ENCODE measurements around the gene MYH7. TPM values are rescaled to one million over a fixed set of nuclear protein-coding genes. Genes with fewer than 3 reads are reported as not detected.
"Not testable (repeated sequence)": the region's sequence is repeated elsewhere in the genome, so short reads cannot be mapped to it uniquely, and the experiment has no call there.

MYH7 gene
- polyA plus RNA-seq, 4 donors: 0.37 to 8.6 (median 2.6) TPM

DNA sequence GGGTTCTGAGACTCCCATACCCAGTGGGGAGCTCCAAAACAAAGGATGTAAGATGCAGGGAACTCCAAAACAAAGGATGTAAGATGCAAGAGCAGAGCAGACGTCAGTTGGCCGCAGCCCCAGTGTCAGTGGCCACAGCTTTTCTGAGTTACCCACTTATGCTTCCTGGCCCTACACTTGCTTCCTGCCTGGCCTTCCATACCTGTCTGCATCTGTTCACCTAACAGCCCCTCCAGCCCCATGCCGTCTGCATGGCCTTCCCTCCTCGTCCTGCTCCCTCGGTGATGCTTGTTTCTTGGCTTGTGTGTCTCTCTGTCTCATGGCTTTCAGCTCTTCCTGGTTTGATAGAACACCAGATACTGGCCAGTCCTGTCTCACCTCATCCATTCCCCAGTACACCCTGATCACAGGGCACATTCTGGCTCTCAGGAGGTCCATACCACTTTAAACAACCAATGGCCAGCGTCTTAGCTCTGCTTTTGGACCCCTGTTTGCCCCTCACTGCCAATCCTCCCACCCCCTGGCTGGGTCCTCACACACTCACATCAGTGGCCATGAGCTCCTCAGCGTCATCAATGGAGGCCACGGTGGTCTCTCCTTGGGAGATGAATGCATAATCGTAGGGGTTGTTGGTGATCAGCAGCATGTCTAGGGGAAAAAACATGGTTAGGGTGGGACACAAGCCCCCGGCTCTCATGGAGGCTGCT is 5.3 kb downstream of the MYH7 start:
- Histone ChIP-seq H3K4me3 (ENCODE audit: low read depth in 1 of 3, low read length in 3 of 3) (no peak overlapping the region), H3K4me1 (ENCODE audit: control insufficient read depth in 3 of 3, insufficient read depth in 2 of 3, low read depth in 1 of 3, low read length in 2 of 3) (no peaks in the 10 kb centered on the region), H3K27me3 (ENCODE audit: control insufficient read depth in 3 of 3, insufficient read depth in 3 of 3, low read length in 3 of 3) (peaks cover 0 to 8% (median 0%) of the 10 kb centered on the region in 3 donors), H3K27ac (ENCODE audit: low read depth in 1 of 3, low read length in 2 of 3) (no peak overlapping the region), H3K9me3 (ENCODE audit: control insufficient read depth in 2 of 2, insufficient read depth in 1 of 2, low read depth in 1 of 2, low read length in 1 of 2) (no peaks in the 10 kb centered on the region), H3K36me3 (ENCODE audit: control insufficient read depth in 3 of 3, insufficient read depth in 2 of 3, low read depth in 1 of 3, low read length in 3 of 3) (no peaks in the 10 kb centered on the region)
- 79 to 84% (median 82%) methylated on average over 10 of the region's 10 CpGs for WGBS, 3 donors
- FAIRE-seq (no peak), DNase-seq (no peak)

DNA sequence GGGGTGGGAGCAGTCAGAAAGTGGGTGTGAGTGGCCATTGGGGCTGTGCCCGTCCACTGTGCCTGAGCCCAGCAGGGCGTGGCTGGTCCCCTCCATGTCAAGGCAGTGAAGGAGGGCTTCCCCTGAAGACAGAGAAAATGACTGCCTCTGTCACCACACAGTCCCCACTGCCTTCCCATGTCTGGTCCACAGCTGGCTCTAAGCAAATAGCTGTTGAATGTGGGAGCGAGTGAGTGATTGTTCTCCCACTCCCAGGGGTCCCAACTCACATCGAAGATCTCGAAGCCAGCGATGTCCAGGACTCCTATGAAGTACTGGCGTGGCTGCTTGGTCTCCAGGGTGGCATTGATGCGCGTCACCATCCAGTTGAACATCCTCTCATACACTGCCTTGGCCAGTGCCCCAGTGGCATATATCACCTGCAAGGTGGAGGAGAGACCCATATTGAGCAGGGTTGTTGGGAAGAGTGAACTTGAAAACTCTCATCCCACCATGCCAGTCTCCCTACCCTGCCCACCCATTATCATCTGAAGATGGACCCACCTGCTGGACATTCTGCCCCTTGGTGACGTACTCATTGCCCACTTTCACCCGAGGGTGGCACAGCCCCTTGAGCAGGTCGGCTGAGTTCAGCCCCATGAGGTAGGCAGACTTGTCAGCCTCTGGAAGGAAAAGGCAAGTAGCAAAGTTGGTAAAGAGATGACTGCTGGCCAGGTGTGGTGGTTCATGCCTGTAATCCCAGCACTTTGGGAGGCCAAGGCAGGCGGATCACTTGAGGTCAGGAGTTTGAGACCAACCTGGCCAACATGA is 6.6 kb downstream of the MYH7 start:
- WGBS, 3 donors: 89 to 92% (median 91%) methylated on average over 12 to 13 of the region's 13 CpGs
- Histone ChIP-seq H3K27ac (ENCODE audit: low read depth in 1 of 3, low read length in 2 of 3) (no peak overlapping the region), H3K27me3 (ENCODE audit: control insufficient read depth in 3 of 3, insufficient read depth in 3 of 3, low read length in 3 of 3) (peaks cover 0 to 8% (median 0%) of the 10 kb centered on the region in 3 donors)

DNA sequence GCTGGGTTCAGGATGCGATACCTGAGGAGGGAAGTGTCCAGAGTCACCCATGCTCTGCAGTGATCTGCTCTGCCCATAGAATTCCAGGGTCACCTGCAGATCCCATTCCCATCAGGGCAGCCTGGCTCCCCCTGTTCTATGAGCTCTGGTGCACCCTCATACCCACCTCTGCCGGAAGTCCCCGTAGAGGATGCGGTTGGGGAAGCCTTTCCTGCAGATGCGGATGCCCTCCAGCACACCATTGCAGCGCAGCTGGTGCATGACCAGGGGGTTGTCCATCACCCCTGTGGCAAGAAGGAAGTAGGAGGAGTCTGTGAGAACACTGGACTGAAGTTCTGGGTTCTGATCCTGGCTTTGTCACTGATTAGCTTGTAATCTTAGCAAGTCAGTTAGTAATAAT is 9.7 kb downstream of the MYH7 start:
- not testable (repeated sequence) for H3K4me1 ChIP-seq (ENCODE audit: control insufficient read depth in 3 of 3, insufficient read depth in 2 of 3, low read depth in 1 of 3, low read length in 2 of 3); FAIRE-seq; DNase-seq; H3K36me3 ChIP-seq (ENCODE audit: control insufficient read depth in 3 of 3, insufficient read depth in 2 of 3, low read depth in 1 of 3, low read length in 3 of 3); H3K4me3 ChIP-seq (ENCODE audit: low read depth in 1 of 3, low read length in 3 of 3); H3K9me3 ChIP-seq (ENCODE audit: control insufficient read depth in 2 of 2, insufficient read depth in 1 of 2, low read depth in 1 of 2, low read length in 1 of 2); H3K27me3 ChIP-seq (ENCODE audit: control insufficient read depth in 3 of 3, insufficient read depth in 3 of 3, low read length in 3 of 3); H3K27ac ChIP-seq (ENCODE audit: low read depth in 1 of 3, low read length in 2 of 3)
- 84 to 91% (median 86%) methylated on average over 6 of the region's 6 CpGs for WGBS, 3 donors

More for the DNA sequence above, 6.6 kb downstream of the MYH7 start:
- no peak for FAIRE-seq
- H3K36me3 ChIP-seq (ENCODE audit: control insufficient read depth in 3 of 3, insufficient read depth in 2 of 3, low read depth in 1 of 3, low read length in 3 of 3): no peaks in the 10 kb centered on the region
- no peaks in the 10 kb centered on the region for H3K9me3 ChIP-seq (ENCODE audit: control insufficient read depth in 2 of 2, insufficient read depth in 1 of 2, low read depth in 1 of 2, low read length in 1 of 2)
- H3K4me1 ChIP-seq (ENCODE audit: control insufficient read depth in 3 of 3, insufficient read depth in 2 of 3, low read depth in 1 of 3, low read length in 2 of 3): no peaks in the 10 kb centered on the region
- no peak for DNase-seq
- no peak overlapping the region for H3K4me3 ChIP-seq (ENCODE audit: low read depth in 1 of 3, low read length in 3 of 3)

DNA sequence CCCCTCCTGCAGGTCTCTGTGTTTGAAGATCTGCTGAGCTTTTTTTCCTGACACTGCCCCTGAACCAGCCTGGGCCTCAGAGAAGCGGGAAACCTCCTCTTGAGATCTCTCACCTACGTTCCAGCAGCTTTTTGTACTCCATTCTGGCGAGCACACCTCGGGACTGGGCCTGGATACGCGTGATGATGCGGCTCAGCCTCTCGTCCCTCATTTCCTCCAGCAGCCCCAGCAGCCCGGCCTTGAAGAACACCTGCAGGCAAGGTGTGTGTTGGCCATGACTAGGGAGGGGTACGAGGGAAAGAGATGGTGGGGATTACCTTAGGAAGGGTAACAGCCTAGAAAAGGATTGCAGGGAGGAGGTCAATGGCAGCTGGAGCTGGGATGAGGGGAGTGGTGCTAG is 10.3 kb downstream of the MYH7 start:
- FAIRE-seq (no peak), DNase-seq (no peak)
- Histone ChIP-seq H3K27me3 (ENCODE audit: control insufficient read depth in 3 of 3, insufficient read depth in 3 of 3, low read length in 3 of 3) (peaks cover 0 to 4% (median 0%) of the 10 kb centered on the region in 3 donors), H3K27ac (ENCODE audit: low read depth in 1 of 3, low read length in 2 of 3) (no peak overlapping the region), H3K9me3 (ENCODE audit: control insufficient read depth in 2 of 2, insufficient read depth in 1 of 2, low read depth in 1 of 2, low read length in 1 of 2) (no peaks in the 10 kb centered on the region), H3K4me3 (ENCODE audit: low read depth in 1 of 3, low read length in 3 of 3) (no peak overlapping the region), H3K4me1 (ENCODE audit: control insufficient read depth in 3 of 3, insufficient read depth in 2 of 3, low read depth in 1 of 3, low read length in 2 of 3) (no peaks in the 10 kb centered on the region), H3K36me3 (ENCODE audit: control insufficient read depth in 3 of 3, insufficient read depth in 2 of 3, low read depth in 1 of 3, low read length in 3 of 3) (no peaks in the 10 kb centered on the region)
- WGBS, 3 donors: 67 to 75% (median 75%) methylated on average over 10 of the region's 10 CpGs

DNA sequence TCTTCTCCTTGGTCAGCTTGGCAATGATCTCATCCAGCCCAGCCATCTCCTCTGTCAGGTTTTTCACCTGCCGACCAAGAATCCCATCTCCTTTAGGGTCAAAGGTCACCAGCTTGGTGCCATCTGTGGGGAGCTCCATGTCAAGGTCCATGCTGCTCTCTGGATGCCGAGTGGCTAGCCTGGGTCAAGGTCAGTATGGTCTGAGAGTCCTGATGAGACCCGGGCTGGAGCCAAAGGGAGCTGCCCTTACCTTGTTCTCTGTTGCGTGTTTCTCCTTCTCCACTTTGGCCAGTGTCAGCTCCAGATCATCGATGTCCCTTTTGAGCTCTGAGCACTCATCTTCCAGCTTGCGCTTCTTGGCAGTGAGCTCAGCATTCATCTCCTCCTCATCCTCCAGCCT is 11.8 kb downstream of the MYH7 start:
- no peak for DNase-seq
- H3K4me1 ChIP-seq (ENCODE audit: control insufficient read depth in 3 of 3, insufficient read depth in 2 of 3, low read depth in 1 of 3, low read length in 2 of 3): no peaks in the 10 kb centered on the region
- no peak for FAIRE-seq
- H3K9me3 ChIP-seq (ENCODE audit: control insufficient read depth in 2 of 2, insufficient read depth in 1 of 2, low read depth in 1 of 2, low read length in 1 of 2): no peaks in the 10 kb centered on the region
- H3K27ac ChIP-seq (ENCODE audit: low read depth in 1 of 3, low read length in 2 of 3): no peak overlapping the region
- 66 to 82% (median 76%) methylated on average over 6 of the region's 6 CpGs for WGBS, 3 donors
- no peak overlapping the region for H3K4me3 ChIP-seq (ENCODE audit: low read depth in 1 of 3, low read length in 3 of 3)
- H3K27me3 ChIP-seq (ENCODE audit: control insufficient read depth in 3 of 3, insufficient read depth in 3 of 3, low read length in 3 of 3): peaks cover 0 to 2% (median 0%) of the 10 kb centered on the region in 3 donors
- H3K36me3 ChIP-seq (ENCODE audit: control insufficient read depth in 3 of 3, insufficient read depth in 2 of 3, low read depth in 1 of 3, low read length in 3 of 3): no peaks in the 10 kb centered on the region

DNA sequence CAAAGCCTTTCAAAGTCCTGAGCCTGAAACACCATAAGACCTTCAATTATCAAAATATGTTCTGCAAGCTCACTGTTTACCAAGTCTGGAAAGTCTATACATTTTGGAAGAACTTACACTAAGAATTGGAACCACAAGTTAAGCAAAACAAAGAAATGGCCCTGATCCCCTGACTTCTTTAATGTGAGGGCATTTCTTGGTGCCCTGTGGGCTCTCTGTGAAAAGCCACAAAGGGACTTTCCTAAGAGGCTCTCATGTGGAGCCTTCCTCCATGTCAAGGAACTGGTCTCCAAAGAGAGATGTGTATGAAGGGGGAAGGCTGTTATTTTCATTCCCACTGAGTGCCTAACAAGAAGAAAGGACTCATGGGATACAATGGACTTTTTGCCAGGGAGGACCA is 13.9 kb downstream of the MYH7 start:
- no peak overlapping the region for H3K4me3 ChIP-seq (ENCODE audit: low read depth in 1 of 3, low read length in 3 of 3)
- FAIRE-seq (no peak), DNase-seq (no peak)
- H3K27me3 ChIP-seq (ENCODE audit: control insufficient read depth in 3 of 3, insufficient read depth in 3 of 3, low read length in 3 of 3): peaks cover 0 to 2% (median 0%) of the 10 kb centered on the region in 3 donors
- H3K4me1 ChIP-seq (ENCODE audit: control insufficient read depth in 3 of 3, insufficient read depth in 2 of 3, low read depth in 1 of 3, low read length in 2 of 3): no peaks in the 10 kb centered on the region
- no peak overlapping the region for H3K27ac ChIP-seq (ENCODE audit: low read depth in 1 of 3, low read length in 2 of 3)
- no peaks in the 10 kb centered on the region for H3K36me3 ChIP-seq (ENCODE audit: control insufficient read depth in 3 of 3, insufficient read depth in 2 of 3, low read depth in 1 of 3, low read length in 3 of 3)
- no peaks in the 10 kb centered on the region for H3K9me3 ChIP-seq (ENCODE audit: control insufficient read depth in 2 of 2, insufficient read depth in 1 of 2, low read depth in 1 of 2, low read length in 1 of 2)

DNA sequence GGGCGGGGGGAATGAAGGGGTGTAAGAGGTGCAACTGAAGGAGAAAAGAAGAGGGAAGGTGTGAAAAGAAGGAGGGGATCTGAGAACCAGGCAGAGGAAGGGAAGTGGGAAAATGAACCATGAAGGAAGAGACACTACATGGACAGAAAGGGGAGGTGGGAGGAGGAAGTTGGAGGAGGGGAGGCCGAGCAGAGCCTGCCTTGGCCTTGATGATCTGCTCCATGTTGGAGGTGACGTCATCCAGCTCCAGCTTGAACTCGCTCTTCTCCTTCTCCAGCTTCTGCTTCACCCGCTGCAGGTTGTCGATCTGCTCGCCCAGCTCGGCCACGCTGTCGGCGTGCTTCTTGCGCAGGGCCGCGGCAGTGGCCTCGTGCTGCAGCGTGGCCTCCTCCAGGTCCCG is 15.8 kb downstream of the MYH7 start:
- H3K27me3 ChIP-seq (ENCODE audit: control insufficient read depth in 3 of 3, insufficient read depth in 3 of 3, low read length in 3 of 3); DNase-seq; H3K9me3 ChIP-seq (ENCODE audit: control insufficient read depth in 2 of 2, insufficient read depth in 1 of 2, low read depth in 1 of 2, low read length in 1 of 2); H3K36me3 ChIP-seq (ENCODE audit: control insufficient read depth in 3 of 3, insufficient read depth in 2 of 3, low read depth in 1 of 3, low read length in 3 of 3); FAIRE-seq; H3K27ac ChIP-seq (ENCODE audit: low read depth in 1 of 3, low read length in 2 of 3); H3K4me1 ChIP-seq (ENCODE audit: control insufficient read depth in 3 of 3, insufficient read depth in 2 of 3, low read depth in 1 of 3, low read length in 2 of 3); H3K4me3 ChIP-seq (ENCODE audit: low read depth in 1 of 3, low read length in 3 of 3): not testable (repeated sequence)
- WGBS, 3 donors: 65 to 77% (median 66%) methylated on average over 2 to 4 of the region's 17 CpGs

DNA sequence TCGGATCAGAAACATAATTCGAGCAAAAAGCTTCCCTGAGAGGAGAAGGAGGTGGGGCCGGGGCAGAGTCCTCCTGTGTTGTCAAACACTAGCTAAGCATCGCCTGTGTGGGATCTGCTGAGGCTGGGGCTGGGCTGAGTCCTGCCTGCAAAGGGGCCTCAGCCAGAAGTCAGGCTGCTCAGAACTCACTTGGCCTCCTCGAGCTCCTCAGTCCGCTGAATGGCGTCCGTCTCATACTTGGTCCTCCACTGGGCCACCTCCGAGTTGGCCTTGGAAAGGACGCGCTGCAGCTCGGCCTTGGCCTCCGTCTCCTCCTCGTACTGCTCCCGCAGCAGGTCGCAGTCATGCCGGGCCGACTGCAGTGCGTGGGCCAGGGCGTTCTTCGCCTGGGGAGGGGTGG is 17.4 kb downstream of the MYH7 start:
- DNase-seq (no peak), FAIRE-seq (no peak)
- no peak overlapping the region for H3K27ac ChIP-seq (ENCODE audit: low read depth in 1 of 3, low read length in 2 of 3)
- WGBS, 3 donors: 78 to 88% (median 85%) methylated on average over 21 of the region's 21 CpGs
- no peaks in the 10 kb centered on the region for H3K27me3 ChIP-seq (ENCODE audit: control insufficient read depth in 3 of 3, insufficient read depth in 3 of 3, low read length in 3 of 3)
- no peaks in the 10 kb centered on the region for H3K4me1 ChIP-seq (ENCODE audit: control insufficient read depth in 3 of 3, insufficient read depth in 2 of 3, low read depth in 1 of 3, low read length in 2 of 3)
- no peaks in the 10 kb centered on the region for H3K36me3 ChIP-seq (ENCODE audit: control insufficient read depth in 3 of 3, insufficient read depth in 2 of 3, low read depth in 1 of 3, low read length in 3 of 3)
- H3K4me3 ChIP-seq (ENCODE audit: low read depth in 1 of 3, low read length in 3 of 3): no peak overlapping the region
- H3K9me3 ChIP-seq (ENCODE audit: control insufficient read depth in 2 of 2, insufficient read depth in 1 of 2, low read depth in 1 of 2, low read length in 1 of 2): no peaks in the 10 kb centered on the region

All from small intestine (tissue), 7 donors.